HG03045 (cell line): Measurements from ENCODE around the gene MT1B.

Experiments used
- ATAC-seq: cut with Tn5 transposase; IDR thresholded peaks from one replicate; pipeline ENCODE4 v1.9.1; 2021; ENCODE audit warnings: mild to moderate bottlenecking, moderate library complexity; ENCODE audit not compliant: unreplicated experiment

Gene MT1B

DNA sequence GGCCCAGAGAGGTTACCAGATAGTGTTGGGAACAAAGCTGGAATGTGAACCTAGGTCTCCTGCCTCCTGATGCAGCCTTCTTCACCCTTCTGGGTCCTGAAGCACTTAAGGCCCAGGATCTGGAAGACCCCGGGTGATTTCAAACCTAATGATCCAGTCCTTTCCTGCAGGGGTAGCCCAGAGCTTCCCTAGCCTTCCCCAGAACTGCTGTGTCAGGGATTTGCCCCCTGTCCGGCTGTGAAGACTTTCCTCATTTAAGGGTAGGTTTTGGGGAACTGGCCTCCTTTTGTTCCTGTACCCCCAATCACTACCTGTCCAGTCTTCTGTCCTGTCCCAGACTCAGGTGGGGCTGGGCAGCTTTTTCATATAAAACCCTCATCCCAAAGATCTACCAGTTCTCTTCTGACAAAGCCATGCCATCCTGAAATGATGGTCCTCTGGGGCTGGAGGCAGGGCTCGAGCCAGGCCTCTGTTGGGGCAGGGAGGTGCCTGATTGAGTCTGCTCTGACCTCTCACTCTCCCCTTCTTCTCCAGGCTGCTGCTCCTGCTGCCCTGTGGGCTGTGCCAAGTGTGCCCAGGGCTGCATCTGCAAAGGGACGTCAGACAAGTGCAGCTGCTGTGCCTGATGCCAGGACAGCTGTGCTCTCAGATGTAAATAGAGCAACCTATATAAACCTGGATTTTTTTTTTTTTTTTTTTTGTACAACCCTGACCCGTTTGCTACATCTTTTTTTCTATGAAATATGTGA, 31.9 kb downstream of the MT1B start:
- ATAC-seq = no peak

DNA sequence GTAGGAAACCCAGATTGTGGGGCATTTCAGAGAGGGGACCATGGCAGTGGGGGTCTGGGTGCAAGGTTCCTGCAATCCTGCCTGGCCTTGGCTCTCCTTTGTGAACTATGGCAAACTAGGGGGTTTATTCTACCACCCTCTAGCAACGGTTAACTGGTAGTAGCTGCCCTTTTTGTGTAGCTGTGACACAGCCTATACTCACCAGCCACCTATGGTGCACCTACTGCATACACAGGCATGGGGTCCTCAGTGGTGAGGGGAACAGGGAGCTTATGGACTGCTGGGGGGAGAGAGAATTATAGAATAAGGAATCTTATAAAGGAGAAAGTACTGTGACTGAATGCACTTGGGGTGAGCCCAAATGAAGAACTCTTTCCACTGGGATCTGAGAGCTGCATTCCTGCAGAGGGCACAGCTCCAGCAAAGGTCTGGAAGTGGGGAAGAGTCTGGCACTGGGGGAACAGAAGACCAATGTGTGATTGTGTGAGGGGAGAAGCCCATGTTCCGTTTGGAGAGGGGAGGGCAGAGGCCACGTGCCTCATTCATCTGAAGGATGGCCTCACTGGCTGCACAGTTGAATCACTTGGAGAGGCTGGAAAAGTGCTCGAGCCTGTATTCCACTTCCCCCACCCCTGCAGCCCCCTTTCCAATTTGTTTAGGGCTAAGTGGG, 32.7 kb downstream of the MT1B start:
- no peak for ATAC-seq

- ATAC-seq = no peak
Measured at GRCh38 chr16:56684926-56685590, 33.4 kb downstream of the MT1B start.

- no peak for ATAC-seq
Measured at GRCh38 chr16:56686758-56687157, 35.1 kb downstream of the MT1B start.

GRCh38 chr16:56688762-56689161, 37.1 kb downstream of the MT1B start:
- no peak for ATAC-seq

GRCh38 chr16:56689171-56689570, 37.5 kb downstream of the MT1B start:
- ATAC-seq = no peak

- ATAC-seq = no peak
Measured at GRCh38 chr16:56690420-56691122, 38.9 kb downstream of the MT1B start.

GRCh38 chr16:56691885-56692284, 40.2 kb downstream of the MT1B start:
- no peak for ATAC-seq

GRCh38 chr16:56695246-56695645, 43.6 kb downstream of the MT1B start:
- no peak for ATAC-seq

DNA sequence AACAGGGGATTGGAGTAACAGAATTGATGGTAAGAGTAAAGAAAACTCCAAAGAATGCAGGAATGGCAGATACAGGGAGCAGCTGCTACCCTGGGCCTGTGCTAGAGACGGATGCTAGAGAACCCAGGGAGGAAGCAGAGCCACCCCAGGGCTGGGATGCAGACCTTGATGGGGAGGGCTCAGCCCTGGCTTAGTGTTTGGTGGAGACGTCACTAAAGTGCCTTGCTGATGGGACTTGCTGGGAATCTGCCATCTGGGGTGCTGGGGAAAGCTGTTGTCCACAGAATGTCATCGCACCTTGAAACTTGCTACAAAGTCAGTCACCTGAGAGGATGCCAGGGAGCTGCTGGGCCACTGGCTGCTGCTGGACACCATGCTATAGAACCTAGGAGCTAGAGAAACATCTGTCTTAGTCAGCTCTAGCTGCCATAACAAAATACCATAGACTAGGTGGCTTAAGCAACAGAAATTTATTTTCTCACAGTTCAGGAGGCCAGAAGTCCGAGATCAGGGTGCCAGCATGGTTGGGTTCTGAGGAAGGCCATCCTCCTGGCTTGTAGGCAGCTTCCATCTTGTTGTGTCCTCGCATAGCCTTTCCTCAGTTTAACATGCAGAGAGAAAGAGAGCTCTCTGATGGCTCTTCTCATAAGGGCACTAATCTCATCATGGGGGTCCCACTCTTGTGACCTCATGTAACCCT, 45.9 kb downstream of the MT1B start:
- ATAC-seq = no peak

GRCh38 chr16:56700195-56700594, 48.5 kb downstream of the MT1B start:
- no peak for ATAC-seq

DNA sequence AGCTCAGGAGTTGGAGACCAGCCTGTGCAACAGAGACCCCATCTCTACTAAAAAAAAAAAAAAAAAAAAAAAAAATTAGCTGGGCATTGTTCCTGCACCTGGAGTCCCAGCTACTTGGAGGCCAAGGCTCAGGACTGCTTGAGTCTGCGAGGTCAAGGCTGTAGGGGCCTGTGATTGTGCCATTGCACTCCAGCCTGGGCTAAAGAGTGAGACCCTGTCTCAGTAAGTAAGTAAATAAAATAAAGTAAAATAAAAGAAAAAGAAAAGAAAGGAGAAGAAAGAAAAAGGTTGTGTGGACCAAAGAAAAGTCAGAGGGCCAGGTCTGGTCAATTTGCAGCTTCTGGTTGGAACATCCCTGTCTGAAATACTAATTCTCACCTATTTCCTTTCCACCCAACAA, 48.9 kb downstream of the MT1B start:
- ATAC-seq = no peak

DNA sequence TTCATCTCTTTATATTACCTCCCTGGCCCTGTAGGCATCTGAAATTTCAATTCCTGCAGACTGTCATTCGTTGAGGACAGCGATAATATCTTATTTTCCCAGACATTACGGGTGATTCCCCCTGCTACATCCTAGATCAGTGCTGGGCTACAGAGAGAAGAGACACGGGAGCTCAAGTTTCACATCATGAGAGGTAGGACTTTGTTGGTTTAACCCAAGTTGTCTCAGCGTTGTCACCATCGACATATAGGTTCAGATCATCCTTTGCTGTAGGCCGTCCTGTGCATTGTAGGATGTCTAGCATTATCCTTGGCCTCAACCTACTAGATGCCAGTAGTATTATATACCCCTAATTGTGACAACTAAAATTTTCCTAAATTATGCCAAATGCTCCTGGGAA, 49.8 kb downstream of the MT1B start:
- no peak for ATAC-seq
